Measurements from ENCODE around the gene RAB28.

Gene RAB28

DNA sequence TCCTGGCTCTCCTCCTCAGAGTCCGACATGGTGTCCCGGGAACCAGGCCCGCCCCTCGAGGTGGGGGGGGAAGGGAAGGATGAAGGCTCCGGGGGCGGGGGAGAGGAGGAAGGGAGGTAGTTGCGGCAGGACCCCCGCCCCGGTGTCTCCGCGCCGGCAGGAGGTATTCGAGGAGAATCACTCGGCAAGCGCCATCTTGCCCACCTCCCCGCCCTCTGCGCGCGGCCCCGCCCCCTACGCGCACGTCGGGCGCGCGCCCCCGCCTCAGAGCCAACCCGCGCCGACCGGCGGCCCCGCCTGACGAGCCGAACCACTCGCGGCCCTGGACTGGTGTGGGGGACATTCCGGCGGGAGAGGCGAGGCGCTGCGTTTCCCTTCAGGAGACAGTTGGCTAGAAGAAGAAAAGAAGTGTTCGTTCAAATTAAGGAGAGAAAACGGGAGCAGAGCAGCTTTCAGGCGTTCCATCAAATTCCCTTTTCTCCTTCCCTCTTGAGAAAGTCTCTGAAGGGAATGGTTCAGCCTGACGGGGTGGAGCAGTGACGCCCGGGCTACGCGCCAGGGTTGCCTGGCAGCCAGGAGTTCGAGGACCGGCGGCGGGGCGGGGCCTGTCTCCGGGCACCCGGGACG lies at the start of gene RAB28:
Gene RAB28 (minus strand): TSS at position 219 of the 627 bp plus-strand sequence.
- DNase-seq = peak; percentile 92 to 94

DNA sequence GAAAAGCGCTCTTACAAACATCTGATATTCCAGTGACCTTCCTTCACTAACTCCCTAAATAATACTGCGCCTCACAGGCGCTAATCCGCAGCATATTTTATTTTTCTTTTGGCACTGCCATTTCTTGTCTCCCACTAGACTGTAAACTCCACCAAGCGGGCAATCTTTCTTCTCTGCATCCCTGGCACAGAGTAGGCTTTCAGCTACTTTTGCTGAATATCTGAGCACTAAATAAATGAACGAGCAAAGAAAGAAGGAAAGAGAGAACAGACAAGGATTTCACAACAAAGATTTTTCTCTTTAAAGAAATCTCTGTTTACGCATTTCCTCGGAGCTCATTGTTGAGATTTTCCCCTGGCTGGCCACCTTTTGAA lies 47.5 kb upstream of the RAB28 start:
- DNase-seq = no peak

GRCh38 chr4:13530823-13531624 lies 46.9 kb upstream of the RAB28 start:
- DNase-seq = no peak

GRCh38 chr4:13529128-13529919 lies 45.2 kb upstream of the RAB28 start:
- DNase-seq = no peak

DNA sequence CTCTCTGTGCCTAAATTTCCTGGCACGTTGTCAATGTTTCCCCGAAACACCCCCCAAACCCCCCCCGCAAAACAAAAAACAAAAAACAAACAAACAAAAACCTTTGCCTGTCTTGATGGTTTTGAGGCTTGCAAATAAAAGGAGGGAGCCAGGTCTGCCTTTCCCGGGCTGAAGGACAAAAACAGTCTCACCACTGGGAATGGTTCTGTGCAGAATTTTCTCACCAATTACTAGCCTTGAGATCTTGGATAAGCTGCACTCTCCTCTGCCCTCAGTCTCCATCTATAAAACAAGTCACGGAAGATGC lies 44.6 kb upstream of the RAB28 start:
- DNase-seq = no peak

DNA sequence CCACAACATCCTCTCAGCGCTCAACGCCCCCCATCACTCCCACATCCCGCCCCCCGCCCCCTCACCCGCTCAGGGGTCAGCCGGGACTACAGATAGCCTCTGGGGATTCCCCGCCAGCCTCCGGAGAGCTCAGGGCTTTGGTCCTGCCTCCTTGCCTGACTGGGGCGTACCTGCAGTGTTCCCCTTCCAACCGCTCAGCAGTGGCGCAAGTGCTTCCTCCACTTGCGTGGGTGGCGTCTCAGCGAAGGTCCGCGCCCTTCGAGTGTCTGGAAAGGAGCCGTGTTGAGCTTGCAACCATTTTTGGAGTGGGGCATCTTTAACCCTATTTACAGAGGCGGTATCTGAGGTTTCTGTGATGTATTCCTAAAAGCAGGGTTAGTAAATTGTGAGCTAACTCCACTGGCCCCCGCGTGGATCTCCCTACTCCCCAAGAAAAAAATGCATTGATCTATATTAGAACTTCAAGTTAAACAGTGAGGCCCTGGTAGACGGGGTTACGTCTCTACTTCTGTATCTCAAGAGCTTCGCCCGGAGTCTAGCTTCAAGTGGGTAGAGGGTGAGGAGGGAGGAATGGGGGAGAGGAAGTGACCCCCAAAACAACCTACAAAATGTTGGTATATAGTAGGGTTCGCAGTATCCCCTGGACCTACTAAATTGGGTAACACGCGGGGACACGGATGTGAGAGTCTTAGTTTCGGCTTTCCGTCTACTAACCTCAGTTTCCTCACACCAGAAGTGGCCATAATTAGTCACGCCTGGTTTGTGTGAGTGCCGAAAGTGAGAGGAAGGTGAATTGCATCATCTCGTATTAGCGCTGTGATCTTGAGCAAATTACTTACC lies 44.1 kb upstream of the RAB28 start:
- DNase-seq = no peak

DNA sequence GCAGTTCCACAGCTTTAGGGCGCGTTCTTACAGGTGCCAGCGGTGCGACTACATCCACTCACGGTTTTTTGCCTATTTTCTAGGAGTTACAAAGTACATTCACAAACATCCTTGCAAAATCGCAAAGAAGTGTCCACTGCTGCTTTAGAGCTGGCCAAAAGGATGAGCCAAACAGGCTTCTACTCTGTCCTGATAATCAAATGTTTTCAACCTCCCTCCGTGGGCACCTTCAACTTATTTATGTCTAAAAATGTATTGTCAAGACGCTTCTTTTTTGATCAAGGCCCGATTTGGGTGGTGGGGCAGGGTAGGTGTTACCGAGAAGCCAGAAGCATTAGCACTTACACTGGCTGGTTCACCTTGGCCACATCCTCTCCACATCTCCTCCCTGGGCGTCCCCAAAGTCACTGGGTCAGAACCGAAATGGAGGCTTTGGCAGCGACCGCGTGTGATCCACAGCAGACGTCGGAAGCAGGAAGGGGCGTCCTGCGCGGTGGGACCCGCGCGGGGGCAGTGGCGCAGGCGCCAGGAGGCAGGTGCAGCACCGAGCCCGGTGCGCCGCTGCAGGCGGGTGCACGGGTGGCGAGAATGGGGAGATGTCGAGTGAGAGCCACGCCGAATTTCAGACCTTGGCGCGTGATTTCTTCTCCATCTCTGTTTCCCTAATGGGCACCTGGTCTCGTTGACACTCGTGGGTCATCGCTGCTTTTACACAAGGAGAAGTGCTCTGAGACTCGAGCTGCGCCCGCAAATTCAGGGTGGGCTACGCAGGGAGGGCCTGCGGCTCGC lies 43.2 kb upstream of the RAB28 start:
- DNase-seq = no peak

DNA sequence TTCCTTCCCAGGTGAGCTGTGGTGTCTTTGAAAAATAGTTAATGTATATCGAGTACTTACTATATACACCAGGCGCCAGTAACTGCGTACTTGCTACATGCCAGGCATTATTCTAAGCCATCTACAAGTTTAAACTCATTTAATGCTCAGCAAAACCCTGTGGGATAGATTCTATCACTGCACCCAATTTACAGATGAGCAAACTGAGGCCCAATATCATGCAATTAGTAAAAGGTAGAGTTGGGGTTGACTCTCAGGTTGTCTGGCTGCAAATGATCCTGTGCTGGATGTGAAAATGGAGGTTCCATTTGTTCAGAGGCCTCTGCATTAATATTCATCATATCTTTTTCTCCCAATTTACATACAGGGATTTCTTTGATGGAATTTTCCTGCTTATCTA lies 42.5 kb upstream of the RAB28 start:
- DNase-seq = no peak

DNA sequence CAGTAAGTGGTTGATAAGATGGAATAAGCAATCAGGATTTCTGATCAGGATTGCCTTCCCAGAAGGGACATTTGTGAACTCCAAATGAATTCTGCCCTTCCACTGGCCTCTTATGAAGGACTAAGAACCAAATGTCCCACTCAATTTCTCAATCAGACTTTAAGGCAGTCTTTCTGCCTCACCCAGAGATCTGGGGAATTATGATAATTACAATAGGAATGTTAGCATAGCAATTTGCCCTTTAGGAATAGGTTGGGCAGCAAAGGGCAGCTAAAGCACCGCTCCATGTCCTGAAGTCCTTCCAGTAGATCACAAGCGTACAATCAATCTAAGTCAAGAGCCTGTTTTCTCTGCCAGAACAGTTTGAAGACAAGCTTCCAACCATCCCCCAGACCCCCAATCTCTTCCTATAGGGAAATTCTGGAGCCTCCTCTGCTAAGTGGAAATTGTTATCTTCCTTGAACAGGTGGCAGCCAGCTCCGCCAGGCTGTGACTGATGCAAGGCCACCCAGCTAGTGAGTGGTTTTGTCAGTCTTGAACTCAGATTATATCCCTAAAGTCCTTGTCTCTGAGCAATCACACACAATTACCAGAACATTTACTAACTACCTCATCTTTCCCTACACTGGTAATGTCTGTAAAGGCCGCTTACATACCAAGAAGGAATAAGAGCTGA lies 41.6 kb upstream of the RAB28 start:
- DNase-seq = no peak

DNA sequence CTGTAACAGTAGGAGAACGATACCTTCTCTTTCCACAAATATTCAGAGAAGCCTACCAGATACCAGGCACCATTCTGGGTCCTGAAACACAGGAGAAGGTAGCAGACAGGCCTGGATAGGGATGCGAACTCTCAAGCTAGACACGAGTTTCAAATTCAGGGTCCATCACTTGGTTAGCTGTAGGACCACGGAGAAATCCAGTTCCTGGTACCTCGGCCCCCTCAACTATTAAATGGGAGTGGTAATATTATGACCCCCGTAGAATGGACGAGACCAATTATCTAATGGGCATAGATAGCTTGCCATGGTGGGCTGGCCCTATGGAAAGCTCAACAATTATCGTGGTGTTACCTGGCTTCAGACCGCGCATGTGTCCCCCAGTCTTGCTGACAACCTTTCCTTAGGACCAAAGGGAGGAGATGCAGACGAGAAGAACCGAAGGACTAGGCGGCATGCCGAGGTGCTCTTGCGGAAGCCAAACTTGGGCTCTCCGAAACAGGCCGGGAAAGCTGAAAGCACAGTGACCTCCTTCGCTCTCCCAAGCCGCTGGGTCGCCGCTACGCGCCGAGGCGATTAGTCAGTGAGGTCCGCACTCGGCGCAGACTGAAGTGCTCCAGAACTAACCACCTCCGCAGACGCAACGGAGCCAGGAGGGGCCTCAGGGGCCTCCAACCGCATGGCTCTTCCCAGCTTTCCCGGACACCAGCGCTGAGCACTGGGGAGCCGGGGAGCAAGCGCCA lies 40.5 kb upstream of the RAB28 start:
- DNase-seq = no peak

DNA sequence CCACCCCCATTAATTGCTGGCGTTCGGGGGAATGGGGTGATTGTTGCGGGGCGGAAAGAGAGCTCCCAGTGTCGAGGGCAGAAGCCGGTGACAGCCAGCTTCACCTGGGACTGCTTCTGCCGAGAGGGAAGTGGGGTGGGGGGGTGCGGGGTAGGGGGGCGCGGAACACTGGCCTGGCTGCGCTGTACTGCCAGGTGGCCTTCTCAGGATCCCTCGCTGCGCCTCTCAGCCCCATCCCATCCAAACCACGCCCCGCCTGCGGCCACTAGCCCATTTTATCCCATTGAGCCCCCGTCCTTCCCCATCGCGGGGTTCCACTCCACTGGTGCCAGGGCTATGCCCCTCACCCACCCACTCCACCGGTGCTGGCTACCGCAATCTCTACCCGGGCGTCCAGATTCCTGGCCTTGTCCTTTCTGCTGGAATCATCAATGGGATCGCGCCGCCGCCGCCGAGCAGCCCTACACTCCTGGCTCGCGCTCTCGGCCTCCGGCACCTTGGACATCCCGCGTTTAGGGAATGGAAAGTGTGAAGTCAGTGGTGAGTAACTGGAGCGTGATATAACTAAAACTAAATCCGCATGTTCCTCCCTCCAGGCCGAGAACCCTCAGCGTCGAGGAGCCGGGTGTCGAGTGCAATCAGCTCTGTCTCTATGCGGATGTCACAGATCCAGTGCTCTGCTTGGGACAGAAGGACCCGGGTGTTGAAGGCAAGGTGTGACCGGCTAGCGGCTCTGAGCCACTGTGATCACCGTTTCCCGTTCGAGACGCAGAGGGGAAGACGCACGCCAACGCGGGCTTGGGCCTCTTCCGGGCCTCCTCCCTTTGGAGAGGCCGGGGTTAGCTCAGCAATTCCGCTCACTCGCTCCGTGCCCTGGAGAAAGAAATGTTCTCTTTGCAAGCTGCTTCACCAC lies 39.7 kb upstream of the RAB28 start:
- DNase-seq = no peak

GRCh38 chr4:13523105-13523477 lies 39.0 kb upstream of the RAB28 start:
- no peak for DNase-seq

- DNase-seq = no peak
Observed at GRCh38 chr4:13522282-13523104, 38.4 kb upstream of the RAB28 start.

- no peak for DNase-seq
Observed at GRCh38 chr4:13521047-13521446, 36.9 kb upstream of the RAB28 start.

GRCh38 chr4:13516315-13516860 lies 32.2 kb upstream of the RAB28 start:
- DNase-seq = no peak

DNA sequence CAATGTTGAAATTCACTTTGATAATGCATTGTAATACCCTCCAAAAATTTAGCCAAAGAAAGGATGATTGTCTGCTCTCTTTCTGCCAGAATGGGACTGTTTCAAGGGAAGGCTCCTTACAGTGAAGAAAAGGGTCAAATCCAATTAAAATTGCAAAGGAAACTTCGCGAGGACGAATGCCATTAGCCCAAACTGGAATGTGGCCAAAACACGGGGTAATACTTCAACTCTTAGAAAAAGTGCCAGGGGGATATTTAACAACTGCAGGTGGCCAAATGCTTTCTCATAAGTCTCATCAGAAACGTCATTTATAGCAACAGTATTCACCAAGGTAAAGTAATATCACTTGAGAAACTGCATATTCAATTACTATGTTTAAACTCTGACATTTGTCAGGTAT lies 31.1 kb upstream of the RAB28 start:
- DNase-seq = no peak

- DNase-seq = no peak
Observed at GRCh38 chr4:13514722-13515121, 30.6 kb upstream of the RAB28 start.

- no peak for DNase-seq
Observed at GRCh38 chr4:13511101-13511500, 27.0 kb upstream of the RAB28 start.

DNA sequence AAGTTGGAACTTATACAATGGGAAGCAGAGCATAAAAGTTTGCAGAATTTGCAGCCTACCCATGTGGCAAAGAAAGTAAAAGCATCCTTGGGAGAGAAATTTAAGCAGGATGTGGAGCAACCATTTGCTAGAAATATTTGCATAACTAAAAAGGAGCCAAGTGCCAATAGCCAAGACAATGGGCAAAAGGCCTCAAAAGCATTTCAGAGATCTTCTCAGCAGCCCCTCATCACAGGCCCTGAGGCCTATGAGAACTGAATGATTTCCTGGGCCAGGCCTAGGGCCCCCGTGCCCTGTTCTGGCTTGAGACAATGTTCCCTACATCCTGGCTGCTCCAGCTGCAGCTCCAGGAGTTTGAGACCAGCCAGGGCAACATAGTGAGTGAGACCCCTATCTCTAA lies 25.3 kb upstream of the RAB28 start:
- no peak for DNase-seq
